Measurements from ENCODE around the gene NUDT3.
"Not testable (repeated sequence)": the region's sequence is repeated elsewhere in the genome, so short reads cannot be mapped to it uniquely, and the experiment has no call there.

The NUDT3 gene

DNA sequence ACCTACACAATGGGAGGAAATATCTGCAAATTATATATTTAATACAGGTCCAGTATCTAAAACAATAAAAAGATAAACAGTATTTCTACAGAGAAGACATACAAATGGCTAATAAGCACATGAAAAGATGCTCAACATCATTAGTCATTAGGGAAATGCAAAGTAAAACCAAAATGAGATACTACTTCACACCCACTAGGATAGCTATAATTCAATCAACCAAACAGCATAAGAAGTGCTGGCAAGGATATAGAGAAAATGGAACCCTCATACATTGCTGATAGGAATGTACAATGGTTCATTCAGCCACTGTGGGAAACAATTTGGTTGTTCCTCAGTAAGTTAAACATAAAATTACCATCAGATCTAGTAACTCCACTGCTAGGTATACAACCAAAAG lies 48.7 kb downstream of the NUDT3 start:
- no peak for DNase-seq (ENCODE audit: low read depth in 2 of 2)

GRCh38 chr6:34342247-34342646 lies 50.2 kb downstream of the NUDT3 start:
- no peak for DNase-seq (ENCODE audit: low read depth in 2 of 2)

DNA sequence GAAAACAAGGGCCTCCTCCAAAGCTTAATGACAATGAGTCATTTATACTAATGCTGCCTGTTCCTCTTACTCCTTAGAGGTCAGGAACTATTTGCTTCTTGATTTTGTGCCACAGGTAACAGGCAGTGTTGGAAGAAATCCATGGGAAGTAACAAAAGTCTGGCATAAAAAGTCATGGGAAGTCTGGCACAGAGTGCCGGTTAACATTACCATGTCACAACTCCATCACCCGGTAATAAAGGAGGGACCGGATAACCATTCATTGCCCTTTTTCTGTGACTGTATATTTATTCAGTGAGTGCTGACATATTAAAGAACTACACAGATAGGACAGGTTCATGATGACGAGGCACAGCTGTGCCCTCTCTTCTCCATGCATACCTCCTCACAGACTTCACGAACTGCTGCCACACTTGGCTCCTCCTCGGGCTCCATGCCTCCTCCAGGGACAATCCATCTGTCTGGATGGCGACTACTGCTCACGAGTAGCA lies 50.9 kb downstream of the NUDT3 start:
- DNase-seq (ENCODE audit: low read depth in 2 of 2): no peak

DNA sequence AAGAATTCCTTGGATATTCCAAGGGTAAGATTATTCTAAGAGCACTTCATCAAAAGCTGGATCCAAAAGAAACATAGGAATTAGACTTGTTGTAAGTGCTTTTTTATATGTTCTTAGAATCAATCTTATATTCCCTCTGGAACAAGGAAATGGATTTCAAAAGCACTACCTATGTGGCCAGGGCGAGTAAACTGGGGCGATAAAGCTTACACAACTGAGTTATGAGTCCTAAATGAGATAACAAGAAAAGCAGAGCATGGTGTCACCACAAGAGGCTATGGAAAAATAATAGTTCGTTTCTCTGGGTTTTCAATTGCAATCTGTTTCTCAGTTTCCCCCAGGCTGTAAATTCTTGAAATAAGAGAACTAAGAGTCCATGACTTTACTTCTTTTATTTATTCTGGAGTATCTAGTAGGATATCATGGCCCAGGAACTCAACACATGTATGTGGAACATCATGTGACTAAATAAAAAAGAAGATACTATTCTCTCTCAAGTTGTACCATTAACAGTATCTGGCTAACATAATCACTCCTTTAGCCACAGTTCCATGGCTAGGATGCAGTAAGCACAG lies 51.5 kb downstream of the NUDT3 start:
- DNase-seq (ENCODE audit: low read depth in 2 of 2): no peak

DNA sequence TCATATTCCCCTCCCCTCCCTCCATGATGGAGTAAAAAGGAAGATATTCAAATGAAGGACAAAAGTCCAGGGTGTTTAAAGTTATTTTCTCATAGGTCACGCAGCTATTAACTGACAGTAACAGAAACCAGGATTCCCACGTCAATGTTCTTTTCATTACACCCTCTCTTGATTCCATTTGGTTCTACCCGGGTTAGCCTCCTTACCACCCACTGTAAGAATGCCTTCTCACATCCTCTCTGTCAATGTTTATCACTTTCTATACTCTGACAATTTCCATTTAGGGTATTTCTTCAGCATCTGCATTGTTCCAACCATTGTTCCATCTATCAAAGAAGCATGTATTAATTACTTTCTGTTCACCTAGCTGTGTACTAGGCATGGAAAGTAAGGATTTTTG lies 52.1 kb downstream of the NUDT3 start:
- DNase-seq (ENCODE audit: low read depth in 2 of 2): no peak

GRCh38 chr6:34339971-34340370 lies 52.5 kb downstream of the NUDT3 start:
- no peak for DNase-seq (ENCODE audit: low read depth in 2 of 2)

GRCh38 chr6:34339432-34339831 lies 53.0 kb downstream of the NUDT3 start:
- no peak for DNase-seq (ENCODE audit: low read depth in 2 of 2)

DNA sequence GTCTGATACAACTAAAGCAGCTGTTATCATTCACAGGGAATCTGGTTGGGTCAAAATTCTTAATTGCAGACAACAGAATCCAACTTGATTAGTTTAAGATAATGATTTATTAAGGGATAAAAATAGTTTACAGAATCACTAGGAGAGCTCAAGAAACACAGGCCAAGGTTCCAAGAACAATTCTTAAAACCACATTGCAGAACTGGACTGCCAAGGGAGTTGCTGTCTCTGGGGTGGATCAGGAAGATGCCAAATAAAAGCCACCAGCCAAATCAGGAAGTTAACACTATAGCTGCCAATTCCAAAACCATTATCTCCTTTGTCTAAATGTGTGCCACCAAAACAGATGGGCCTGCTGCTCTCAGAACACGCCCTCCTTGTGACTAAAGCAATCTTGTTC lies 53.7 kb downstream of the NUDT3 start:
- DNase-seq (ENCODE audit: low read depth in 2 of 2): no peak

DNA sequence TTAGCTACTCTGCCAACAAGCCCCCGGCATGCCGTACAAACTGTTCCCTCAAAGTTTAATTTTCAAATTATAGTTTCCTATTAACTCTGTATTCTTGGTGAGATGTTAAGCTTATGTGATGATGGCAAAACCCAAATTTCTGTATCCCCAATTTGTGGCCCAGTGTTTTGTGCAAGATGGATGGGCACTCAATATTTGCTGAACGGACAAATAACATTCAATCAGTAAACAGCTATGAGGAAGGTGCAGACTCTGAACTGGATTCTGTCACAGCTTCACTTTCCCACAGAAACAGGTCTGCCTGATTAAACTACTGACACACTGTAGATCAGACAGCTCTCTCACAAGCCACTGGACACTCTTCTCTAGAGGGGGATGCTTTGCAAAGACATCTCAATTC lies 54.1 kb downstream of the NUDT3 start:
- DNase-seq (ENCODE audit: low read depth in 2 of 2): no peak

- DNase-seq (ENCODE audit: low read depth in 2 of 2): no peak
These were observed 57.6 kb downstream of the NUDT3 start for GRCh38 chr6:34334796-34335416.

DNA sequence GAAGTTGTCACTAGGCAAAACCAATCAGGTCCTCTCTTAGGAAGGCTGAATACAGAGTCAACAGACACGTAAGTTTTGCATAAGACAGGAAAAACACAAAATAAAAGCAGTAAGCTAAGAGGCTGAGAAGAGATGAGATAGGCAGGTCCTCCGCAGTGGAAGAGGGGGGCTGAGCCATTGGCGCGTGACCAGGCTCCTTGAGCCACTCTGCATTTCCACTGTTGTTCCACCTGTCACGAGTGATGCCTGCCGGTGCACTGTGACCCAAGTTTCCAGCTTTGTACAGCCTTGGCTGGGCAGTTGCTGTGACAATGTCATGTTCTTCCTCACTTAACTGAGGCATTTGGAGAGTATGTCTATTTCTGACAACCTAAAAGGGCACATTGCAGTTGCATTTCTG lies 58.6 kb downstream of the NUDT3 start:
- no peak for DNase-seq (ENCODE audit: low read depth in 2 of 2)

DNA sequence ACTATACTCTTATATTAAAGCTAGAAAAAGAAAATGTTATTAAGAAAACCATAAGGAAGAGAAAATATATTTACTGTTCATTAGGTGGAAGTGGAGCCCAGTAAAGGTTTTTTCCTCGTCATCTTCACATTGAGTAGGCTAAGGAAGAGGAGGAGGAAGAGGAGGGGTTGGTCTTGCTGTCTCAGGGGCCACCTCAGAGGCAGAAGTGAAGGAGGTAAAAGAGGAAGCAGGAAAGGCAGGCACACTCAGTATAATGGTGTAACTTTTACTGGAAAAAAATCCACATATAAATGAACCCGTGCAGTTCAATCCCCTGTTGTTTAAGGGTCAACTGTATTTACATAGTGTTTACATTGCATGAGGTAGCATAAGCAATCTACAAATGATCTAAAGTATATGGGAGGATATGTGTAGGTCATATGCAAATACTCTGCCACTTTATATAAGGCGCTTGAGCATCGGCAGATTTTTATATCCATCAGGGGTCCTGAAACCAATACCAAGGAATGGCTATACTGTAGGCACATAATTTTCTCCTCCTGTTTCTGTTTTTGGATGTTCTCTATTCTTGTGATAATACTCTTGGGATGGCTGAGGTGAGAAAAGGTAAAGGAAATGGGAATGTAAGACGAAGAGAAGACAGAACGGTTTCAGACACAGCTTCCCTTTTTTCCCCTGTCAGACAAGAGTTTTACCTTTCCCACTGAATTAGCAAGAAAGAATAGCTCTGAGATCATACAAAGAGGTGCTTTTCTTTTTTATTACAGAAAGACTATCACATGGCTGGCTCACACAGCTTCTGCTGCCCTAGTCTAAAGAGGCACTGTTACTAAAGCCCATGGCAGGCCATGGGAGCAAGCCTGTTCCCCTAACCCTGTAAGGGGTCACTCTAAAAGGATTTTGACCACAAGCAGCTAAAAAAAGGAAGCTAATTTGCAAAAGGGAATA lies 59.9 kb downstream of the NUDT3 start:
- DNase-seq (ENCODE audit: low read depth in 2 of 2): no peak

GRCh38 chr6:34331371-34332050 lies 61.0 kb downstream of the NUDT3 start:
- DNase-seq (ENCODE audit: low read depth in 2 of 2): no peak

GRCh38 chr6:34329814-34330213 lies 62.7 kb downstream of the NUDT3 start:
- not testable (repeated sequence) for DNase-seq (ENCODE audit: low read depth in 2 of 2)

GRCh38 chr6:34328969-34329368 lies 63.5 kb downstream of the NUDT3 start:
- no peak for DNase-seq (ENCODE audit: low read depth in 2 of 2)

DNA sequence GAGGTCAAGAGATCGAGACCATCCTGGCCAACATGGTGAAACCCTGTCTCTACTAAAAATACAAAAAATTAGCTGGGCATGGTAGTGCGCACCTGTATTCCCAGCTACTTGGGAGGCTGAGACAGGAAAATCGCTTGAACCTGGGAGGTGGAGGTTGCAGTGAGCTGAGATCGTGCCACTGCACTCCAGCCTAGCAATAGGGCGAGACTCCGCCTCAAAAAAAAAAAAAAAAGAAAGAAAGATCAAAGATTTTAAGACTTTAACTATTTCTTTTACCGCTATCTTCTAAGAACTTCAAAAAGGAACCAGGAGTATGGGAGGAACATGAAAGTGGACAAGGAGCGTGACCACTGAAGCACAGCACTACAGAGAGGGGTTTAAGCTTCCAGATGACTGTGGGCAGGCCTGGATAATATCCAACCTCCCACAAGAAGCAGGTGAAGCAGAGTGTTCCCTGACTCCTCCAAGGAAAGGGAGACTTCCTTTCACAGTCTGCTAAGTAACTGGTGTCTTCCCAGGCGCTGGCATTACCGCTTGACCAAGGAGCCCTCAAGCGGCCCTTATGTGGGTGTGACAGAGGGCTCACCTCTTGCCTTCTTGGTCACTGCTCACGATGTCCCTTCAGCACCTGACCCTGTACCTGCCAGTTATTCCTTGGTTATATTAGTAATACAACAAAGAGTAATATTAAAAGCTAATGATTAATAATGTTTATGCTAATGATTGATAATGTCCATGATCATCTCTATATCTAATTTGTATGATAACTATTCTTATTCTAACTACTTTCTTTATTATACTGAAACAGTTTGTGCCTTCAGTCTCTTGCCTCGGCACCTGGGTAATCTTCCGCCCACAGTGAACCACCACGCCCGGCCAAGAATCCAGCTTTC lies 64.9 kb downstream of the NUDT3 start:
- DNase-seq (ENCODE audit: low read depth in 2 of 2): not testable (repeated sequence)

GRCh38 chr6:34325633-34326032 lies 66.8 kb downstream of the NUDT3 start:
- no peak for DNase-seq (ENCODE audit: low read depth in 2 of 2)

DNA sequence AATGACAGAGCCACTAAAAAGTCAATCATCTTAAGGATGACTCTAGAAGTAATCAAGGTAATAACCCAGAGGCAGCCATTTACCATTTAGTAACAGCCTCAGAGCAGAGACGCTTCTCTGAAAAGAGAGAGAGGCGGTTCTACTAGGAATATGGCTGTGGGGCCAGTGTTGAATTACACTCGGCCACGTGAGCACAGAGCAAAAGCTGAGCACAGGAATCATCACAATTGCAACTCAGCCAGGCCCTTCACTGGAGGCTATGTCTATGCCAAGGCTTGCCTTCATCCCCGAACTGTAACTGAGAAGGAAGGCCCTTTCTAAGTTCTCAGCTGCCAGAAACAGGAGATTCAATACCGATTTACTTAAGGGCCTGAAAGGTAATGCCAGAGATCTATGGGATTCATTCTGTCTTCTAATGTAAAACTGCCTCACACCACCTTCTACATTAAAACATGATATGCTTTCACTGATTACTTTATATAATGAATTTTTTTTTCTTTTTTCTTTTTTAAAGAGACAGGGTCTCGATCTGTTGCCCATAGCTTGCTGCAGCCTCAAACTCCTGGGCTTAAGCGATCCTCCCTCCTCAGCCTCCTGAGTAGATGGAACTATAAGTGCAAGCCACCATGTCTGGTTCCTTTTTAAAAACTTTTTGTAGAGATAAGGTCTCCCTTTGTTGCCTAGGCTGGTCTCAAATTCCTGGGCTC lies 67.6 kb downstream of the NUDT3 start:
- no peak for DNase-seq (ENCODE audit: low read depth in 2 of 2)

DNA sequence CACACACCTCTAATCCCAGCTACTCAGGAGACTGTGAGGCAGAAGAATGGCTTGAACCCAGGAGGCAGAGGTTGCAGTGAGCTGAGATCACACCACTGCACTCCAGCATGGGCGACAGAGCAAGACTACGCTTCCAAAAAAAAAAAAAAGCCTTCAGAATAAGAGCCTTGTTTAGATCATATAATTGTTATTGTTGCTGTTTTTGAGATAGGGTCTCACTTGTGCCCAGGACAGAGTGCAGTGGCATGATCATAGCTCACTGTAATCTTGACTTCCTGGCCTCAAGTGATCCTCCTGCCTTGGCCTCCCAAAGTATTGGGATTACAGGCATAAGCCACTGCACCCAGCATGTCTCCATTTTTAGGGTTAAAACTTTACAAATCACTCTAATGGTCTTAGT lies 68.2 kb downstream of the NUDT3 start:
- DNase-seq (ENCODE audit: low read depth in 2 of 2): not testable (repeated sequence)

GRCh38 chr6:34323300-34323699 lies 69.2 kb downstream of the NUDT3 start:
- DNase-seq (ENCODE audit: low read depth in 2 of 2): no peak

Measured in stimulated activated CD8-positive, alpha-beta memory T cell treated with anti-CD3 and anti-CD28 coated beads, Interleukin-2, amount 100 ng/mL, for 1 hour (primary cell).